Panc1 (cell line): ENCODE measurements around the gene HCK. TPM values are rescaled to one million over a fixed set of nuclear protein-coding genes. Genes with fewer than 3 reads are reported as not detected.

Experiments used
- ATAC-seq: fragments of 200-7000 bp; cut with Tn5 transposase; 2 replicates; pipeline ENCODE4 v1.9.1; 2020; ENCODE audit warnings: mild to moderate bottlenecking, moderate library complexity
- BruUV-seq: library from RNA; stranded (reverse); fragments of 400-500 nt; replicated peaks from 2 replicates; lab custom pipeline; 2021; lab: Mats Ljungman, UMichigan
- CTCF ChIA-PET: fragments of 300-600 bp; sonication (Branson Sonifier 250); formaldehyde crosslinking; loops from one replicate; lab custom pipeline; 2022; ENCODE audit warnings: antibody characterized with exemption; lab: Charles Lee
- POLR2A ChIA-PET: fragments of 300-600 bp; sonication (Branson Sonifier 250); formaldehyde crosslinking; loops from one replicate; lab custom pipeline; 2022; ENCODE audit warnings: antibody characterized with exemption; lab: Charles Lee
- DNase-seq: peaks from one replicate; pipeline ENCODE4 v3.0.0-alpha.2; 2010; ENCODE audit warnings: low read depth, low spot score
- H3K27ac ChIP-seq: 2 replicates; pipeline ENCODE4 v1.5.1; 2011; ENCODE audit warnings: mild to moderate bottlenecking, low read length, inconsistent platforms
- H3K27me3 ChIP-seq: fragments of 200-500 bp; sonication (Bioruptor generic); 2 replicates; pipeline ENCODE4 v1.6.0; 2014; ENCODE audit warnings: low read length, inconsistent platforms; ENCODE audit not compliant: control insufficient read depth, insufficient read depth
- H3K36me3 ChIP-seq: fragments of 200-500 bp; sonication (Bioruptor generic); 2 replicates; pipeline ENCODE4 v1.5.1; 2014; ENCODE audit warnings: inconsistent platforms, mild to moderate bottlenecking, low read length, moderate library complexity; ENCODE audit not compliant: control insufficient read depth, insufficient read depth
- H3K4me1 ChIP-seq: 2 replicates; pipeline ENCODE4 v1.5.1; 2011; ENCODE audit warnings: inconsistent platforms, mild to moderate bottlenecking, low read length, moderate library complexity; ENCODE audit not compliant: control insufficient read depth, insufficient read depth
- H3K4me3 ChIP-seq, 2 experiments: 2 replicates each; pipeline ENCODE4 v1.5.1; 2011 to 2012; ENCODE audit warnings: low read depth in 2 of 2, low read length in 2 of 2, mild to moderate bottlenecking in 2 of 2, inconsistent platforms in 1 of 2, moderate library complexity in 1 of 2
- H3K9me3 ChIP-seq: fragments of 200-500 bp; sonication (Bioruptor generic); 2 replicates; pipeline ENCODE4 v1.5.1; 2014; ENCODE audit warnings: low read depth, mild to moderate bottlenecking, inconsistent platforms, low read length, moderate library complexity; ENCODE audit not compliant: control insufficient read depth, insufficient read depth
- POLR2AphosphoS5 ChIP-seq: IDR thresholded peaks from 2 replicates; pipeline ENCODE4 v1.6.1; 2012; ENCODE audit warnings: mild to moderate bottlenecking, low read depth, low read length, moderate library complexity
- SIN3A ChIP-seq: IDR thresholded peaks from 2 replicates; pipeline ENCODE4 v1.6.1; 2012; ENCODE audit warnings: low read depth, mild to moderate bottlenecking, low read length, moderate library complexity, borderline replicate concordance; ENCODE audit not compliant: insufficient read depth
- TCF7L2 ChIP-seq: IDR thresholded peaks from 2 replicates; pipeline ENCODE4 v1.6.1; 2011; ENCODE audit warnings: mild to moderate bottlenecking, low read depth, low read length, inconsistent platforms
- in situ Hi-C: cut with HindIII; loops from 2 replicates; pipeline ENCODE4 v1.10.0; 2016; ENCODE audit warnings: low sequenced_read_pairs, low pct_unique_long_range_greater_than_20kb
- intact Hi-C: fragments of 100-400 bp; cut with micrococcal nuclease; formaldehyde crosslinking; loops from one replicate; pipeline ENCODE4 v1.10.0; 2022; ENCODE audit not compliant: unreplicated experiment
- total RNA-seq: library from RNA; stranded (reverse); gene quantifications from one replicate; pipeline ENCODE4 v1.2.1, GENCODE V29; 2021; ENCODE audit not compliant: unreplicated experiment
- TF ChIP-seq, protein P1 (sequence below): fragments of 450-650 bp; IDR thresholded peaks from 2 replicates; pipeline ENCODE4 v1.5.1; 2017; ENCODE audit warnings: mild to moderate bottlenecking
- TF ChIP-seq, protein P2 (sequence below), 2 experiments: IDR thresholded peaks; 2 replicates each; pipeline ENCODE4 v1.6.1; 2011 to 2012; ENCODE audit warnings: low read depth in 2 of 2, control low read depth in 1 of 2, low read length in 1 of 2, mild to moderate bottlenecking in 1 of 2, moderate library complexity in 1 of 2; ENCODE audit not compliant: insufficient read depth in 1 of 2

Gene HCK
- total RNA-seq, 1 experiment from 2014 or later, result 0.98 TPM

DNA sequence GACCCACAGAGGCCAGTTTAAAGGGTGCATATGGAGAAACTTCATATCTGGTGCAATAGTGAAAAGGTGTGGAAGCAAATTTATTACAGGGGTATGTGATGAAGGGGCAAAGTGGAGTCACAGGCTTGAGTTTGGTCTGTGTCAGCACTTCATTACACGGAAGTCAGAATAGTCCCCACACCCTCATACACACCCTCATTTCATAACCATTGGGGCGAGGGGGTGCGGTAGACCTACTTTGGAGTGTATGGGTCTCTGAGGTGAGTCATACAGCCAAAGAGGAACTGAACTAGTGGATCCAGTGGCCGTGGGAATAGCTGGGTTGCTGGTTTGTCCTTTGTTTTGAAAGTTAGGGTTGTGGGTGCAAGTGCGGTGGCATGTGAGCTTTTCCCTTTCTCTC is 60.8 kb downstream of the HCK start:
- DNase-seq, result no peak
- Histone ChIP-seq H3K27ac (no peak overlapping the region), H3K4me3 (no peak overlapping the region), H3K36me3 (no peaks in the 10 kb centered on the region), H3K27me3 (no peaks in the 10 kb centered on the region), H3K4me1 (peaks cover 43% of the 10 kb centered on the region), H3K9me3 (peaks cover 8% of the 10 kb centered on the region; the same call in 1 of the 2 replicates)
- no peak for TF ChIP-seq SIN3A
- TF ChIP-seq, protein P1, sequence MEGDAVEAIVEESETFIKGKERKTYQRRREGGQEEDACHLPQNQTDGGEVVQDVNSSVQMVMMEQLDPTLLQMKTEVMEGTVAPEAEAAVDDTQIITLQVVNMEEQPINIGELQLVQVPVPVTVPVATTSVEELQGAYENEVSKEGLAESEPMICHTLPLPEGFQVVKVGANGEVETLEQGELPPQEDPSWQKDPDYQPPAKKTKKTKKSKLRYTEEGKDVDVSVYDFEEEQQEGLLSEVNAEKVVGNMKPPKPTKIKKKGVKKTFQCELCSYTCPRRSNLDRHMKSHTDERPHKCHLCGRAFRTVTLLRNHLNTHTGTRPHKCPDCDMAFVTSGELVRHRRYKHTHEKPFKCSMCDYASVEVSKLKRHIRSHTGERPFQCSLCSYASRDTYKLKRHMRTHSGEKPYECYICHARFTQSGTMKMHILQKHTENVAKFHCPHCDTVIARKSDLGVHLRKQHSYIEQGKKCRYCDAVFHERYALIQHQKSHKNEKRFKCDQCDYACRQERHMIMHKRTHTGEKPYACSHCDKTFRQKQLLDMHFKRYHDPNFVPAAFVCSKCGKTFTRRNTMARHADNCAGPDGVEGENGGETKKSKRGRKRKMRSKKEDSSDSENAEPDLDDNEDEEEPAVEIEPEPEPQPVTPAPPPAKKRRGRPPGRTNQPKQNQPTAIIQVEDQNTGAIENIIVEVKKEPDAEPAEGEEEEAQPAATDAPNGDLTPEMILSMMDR, result no peak
- no peak; the same call in 1 of the 2 replicates for TF ChIP-seq POLR2AphosphoS5
- TF ChIP-seq, protein P2, sequence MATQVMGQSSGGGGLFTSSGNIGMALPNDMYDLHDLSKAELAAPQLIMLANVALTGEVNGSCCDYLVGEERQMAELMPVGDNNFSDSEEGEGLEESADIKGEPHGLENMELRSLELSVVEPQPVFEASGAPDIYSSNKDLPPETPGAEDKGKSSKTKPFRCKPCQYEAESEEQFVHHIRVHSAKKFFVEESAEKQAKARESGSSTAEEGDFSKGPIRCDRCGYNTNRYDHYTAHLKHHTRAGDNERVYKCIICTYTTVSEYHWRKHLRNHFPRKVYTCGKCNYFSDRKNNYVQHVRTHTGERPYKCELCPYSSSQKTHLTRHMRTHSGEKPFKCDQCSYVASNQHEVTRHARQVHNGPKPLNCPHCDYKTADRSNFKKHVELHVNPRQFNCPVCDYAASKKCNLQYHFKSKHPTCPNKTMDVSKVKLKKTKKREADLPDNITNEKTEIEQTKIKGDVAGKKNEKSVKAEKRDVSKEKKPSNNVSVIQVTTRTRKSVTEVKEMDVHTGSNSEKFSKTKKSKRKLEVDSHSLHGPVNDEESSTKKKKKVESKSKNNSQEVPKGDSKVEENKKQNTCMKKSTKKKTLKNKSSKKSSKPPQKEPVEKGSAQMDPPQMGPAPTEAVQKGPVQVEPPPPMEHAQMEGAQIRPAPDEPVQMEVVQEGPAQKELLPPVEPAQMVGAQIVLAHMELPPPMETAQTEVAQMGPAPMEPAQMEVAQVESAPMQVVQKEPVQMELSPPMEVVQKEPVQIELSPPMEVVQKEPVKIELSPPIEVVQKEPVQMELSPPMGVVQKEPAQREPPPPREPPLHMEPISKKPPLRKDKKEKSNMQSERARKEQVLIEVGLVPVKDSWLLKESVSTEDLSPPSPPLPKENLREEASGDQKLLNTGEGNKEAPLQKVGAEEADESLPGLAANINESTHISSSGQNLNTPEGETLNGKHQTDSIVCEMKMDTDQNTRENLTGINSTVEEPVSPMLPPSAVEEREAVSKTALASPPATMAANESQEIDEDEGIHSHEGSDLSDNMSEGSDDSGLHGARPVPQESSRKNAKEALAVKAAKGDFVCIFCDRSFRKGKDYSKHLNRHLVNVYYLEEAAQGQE (IDR thresholded peaks at IDR 0.05; ENCODE audit: insufficient read depth in 1 of 2, low read depth in 2 of 2, low read length in 1 of 2), result no peak
- no peak for TF ChIP-seq TCF7L2
- ChIA-PET POLR2A (interaction anchor here (0.6 kb wide), 1 partner anchor 216 kb away, joined by 5 read pairs; no protein-coding TSS in a partner anchor), CTCF (no interaction called here)
- no peak for ATAC-seq
- intact Hi-C loops (no loop called here), in situ Hi-C loops (no loop called here)
- BruUV-seq, result no TSS peak

DNA sequence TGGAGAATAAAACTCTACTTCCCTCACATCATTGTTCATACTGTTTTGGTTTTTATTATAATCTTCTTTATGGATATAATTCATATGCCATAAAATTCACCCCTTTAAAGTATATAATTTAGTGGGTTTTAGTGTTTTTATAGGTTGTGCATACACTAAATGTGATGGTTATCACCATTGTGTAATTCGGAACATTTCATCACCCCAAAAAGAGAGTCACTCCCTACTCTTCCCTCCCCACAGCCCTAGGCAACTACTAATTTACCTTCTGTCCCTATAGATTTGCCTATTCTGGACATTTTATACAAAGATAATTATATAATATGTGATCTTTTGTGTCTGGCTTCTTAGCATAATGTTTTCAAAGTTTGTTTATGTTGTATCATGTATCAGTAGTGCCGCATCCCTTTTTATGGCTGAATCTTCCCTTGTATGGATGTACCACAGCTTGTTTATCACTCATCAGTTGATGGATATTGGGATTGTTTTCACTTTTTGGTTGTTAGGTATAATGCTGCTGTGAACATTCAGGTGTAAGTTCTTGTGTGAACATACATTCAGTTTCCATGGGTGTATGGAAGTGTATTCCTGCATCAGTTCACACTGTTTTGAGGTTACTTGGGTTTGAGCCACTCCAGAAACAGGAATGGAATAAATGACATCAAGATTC is 61.7 kb downstream of the HCK start:
- ChIA-PET POLR2A (no interaction called here), CTCF (no interaction called here)
- H3K27me3 ChIP-seq, result no peaks in the 10 kb centered on the region
- TF ChIP-seq TCF7L2, result no peak
- TF ChIP-seq, protein P2 (IDR thresholded peaks at IDR 0.05; ENCODE audit: insufficient read depth in 1 of 2, low read depth in 2 of 2, low read length in 1 of 2), result no peak
- TF ChIP-seq POLR2AphosphoS5, result no peak
- no peak for TF ChIP-seq SIN3A
- TF ChIP-seq, protein P1, result no peak
- peaks cover 45% of the 10 kb centered on the region for H3K4me1 ChIP-seq
- intact Hi-C loops, result no loop called here
- no peak overlapping the region for H3K4me3 ChIP-seq
- H3K9me3 ChIP-seq, result peaks cover 4% of the 10 kb centered on the region; the same call in 1 of the 2 replicates
- no peaks in the 10 kb centered on the region for H3K36me3 ChIP-seq
- ATAC-seq (no peak), DNase-seq (no peak)
- BruUV-seq, result no TSS peak
- H3K27ac ChIP-seq, result no peak overlapping the region
- in situ Hi-C loops, result no loop called here
